Body of pancreas (tissue), 4 donors: ENCODE results near the gene GFAP.

ENCODE experiments used
- CTCF ChIP-seq, 7 experiments: fragments of 450-650 bp in 4 of 7; fragments of 200-600 bp in 3 of 7; sonication (generic) in 3 of 7; IDR thresholded peaks; one replicate each; pipeline ENCODE4 v1.5.1; 2016 to 2019; ENCODE audit warnings: antibody characterized with exemption in 7 of 7
- POLR2A ChIP-seq, 3 donors: fragments of 450-650 bp; IDR thresholded peaks; one replicate each; pipeline ENCODE4 v1.6.1; 2016; ENCODE audit warnings: antibody characterized with exemption in 3 of 3, mild to moderate bottlenecking in 2 of 3

DNA sequence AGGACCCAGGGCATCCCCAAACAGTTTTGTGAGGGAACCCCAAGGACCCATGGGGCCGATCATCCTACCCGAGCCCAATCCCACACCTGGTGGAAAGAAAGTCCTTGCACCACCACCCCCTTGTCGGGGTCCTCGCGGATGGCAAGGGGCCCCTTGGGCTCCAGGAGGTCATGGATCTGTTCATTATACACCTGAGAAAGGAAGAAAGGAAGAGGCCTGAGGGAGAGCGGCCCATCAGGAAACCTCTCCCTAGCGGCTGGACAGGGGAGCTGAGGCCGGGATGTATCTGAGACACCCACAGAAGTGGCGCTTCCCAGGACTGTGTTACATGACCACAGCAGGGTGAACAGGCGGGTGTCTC lies 19.4 kb upstream of the GFAP start:
- TF ChIP-seq CTCF (IDR thresholded peaks at IDR 0.05) (no peak), POLR2A (IDR thresholded peaks at IDR 0.05) (no peak)
